Measurements from ENCODE around the gene KRT37. TPM values are rescaled to one million over a fixed set of nuclear protein-coding genes. Genes with fewer than 3 reads are reported as not detected.
A peak's percentile ranks its signal among the peaks of the same experiment; 100 is the strongest.

The KRT37 gene
- polyA plus RNA-seq, 3 donors = not detected

DNA sequence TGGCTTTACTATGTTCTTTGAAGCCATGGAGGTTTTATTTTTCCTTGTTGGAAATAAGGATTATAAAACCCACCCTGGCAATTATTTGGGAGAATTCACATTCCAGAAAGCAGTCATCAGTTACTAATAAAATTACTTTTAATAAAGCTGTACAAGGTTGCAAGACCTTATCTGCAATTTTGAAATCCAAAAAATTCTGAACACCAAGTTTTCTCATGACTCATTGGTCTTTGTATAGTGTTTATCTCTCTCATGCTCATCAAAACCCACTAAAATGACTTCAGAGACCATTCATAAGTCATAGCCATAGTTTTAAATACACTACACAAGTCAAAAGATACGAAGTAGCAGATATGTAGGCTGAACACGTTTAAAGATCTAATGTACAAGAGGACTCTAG lies 22.4 kb upstream of the KRT37 start:
- no peaks in the 10 kb centered on the region for H3K4me1 Mint-ChIP-seq
- H3K27me3 Mint-ChIP-seq (ENCODE audit: low read depth in 3 of 3) = peaks cover 7 to 22% (median 13%) of the 10 kb centered on the region in 3 donors
- Histone ChIP-seq H3K27ac (ENCODE audit: low read depth in 1 of 2, low read length in 2 of 2) (no peak overlapping the region), H3K9ac (ENCODE audit: insufficient read depth, low read length, poor library complexity, severe bottlenecking) (no peak overlapping the region), H3K4me1 (ENCODE audit: control insufficient read depth in 1 of 2, insufficient read depth in 2 of 2, low read length in 2 of 2) (no peaks in the 10 kb centered on the region), H2AFZ (ENCODE audit: insufficient read depth, low read depth, low read length, poor library complexity, severe bottlenecking) (no peak overlapping the region), H3K27me3 (ENCODE audit: control insufficient read depth in 2 of 2, insufficient read depth in 2 of 2, low read length in 2 of 2) (peaks cover 2 to 3% of the 10 kb centered on the region in 2 donors), H3K4me3 (replicated peaks in 1 of 3; ENCODE audit: low read depth in 2 of 3, low read length in 3 of 3) (no peak overlapping the region), H3K9me3 (replicated peaks in 1 of 2; ENCODE audit: control insufficient read depth in 1 of 2, insufficient read depth in 1 of 2, low read length in 2 of 2) (no peaks in the 10 kb centered on the region), H3K79me2 (ENCODE audit: insufficient read depth, low read length) (no peaks in the 10 kb centered on the region), H4K20me1 (ENCODE audit: insufficient read depth, low read length) (no peaks in the 10 kb centered on the region), H3K36me3 (replicated peaks in 1 of 2; ENCODE audit: control insufficient read depth in 1 of 2, insufficient read depth in 2 of 2, low read length in 2 of 2) (no peaks in the 10 kb centered on the region), H3K4me2 (replicated peaks; ENCODE audit: extremely low read depth, low read length, poor library complexity, severe bottlenecking) (no peak overlapping the region)
- H3K9me3 Mint-ChIP-seq = peaks cover 0 to 4% (median 0%) of the 10 kb centered on the region in 7 donors
- no peaks in the 10 kb centered on the region for H3K36me3 Mint-ChIP-seq
- WGBS (ENCODE audit: insufficient coverage) = no CpG with 5 or more reads among the region's 2 CpGs
- no peak overlapping the region for H3K27ac Mint-ChIP-seq
- intact Hi-C loops (cut with micrococcal nuclease) = no loop called here
- no peak overlapping the region for H3K4me3 Mint-ChIP-seq
- no peak for DNase-seq
- TF ChIP-seq, protein P1, sequence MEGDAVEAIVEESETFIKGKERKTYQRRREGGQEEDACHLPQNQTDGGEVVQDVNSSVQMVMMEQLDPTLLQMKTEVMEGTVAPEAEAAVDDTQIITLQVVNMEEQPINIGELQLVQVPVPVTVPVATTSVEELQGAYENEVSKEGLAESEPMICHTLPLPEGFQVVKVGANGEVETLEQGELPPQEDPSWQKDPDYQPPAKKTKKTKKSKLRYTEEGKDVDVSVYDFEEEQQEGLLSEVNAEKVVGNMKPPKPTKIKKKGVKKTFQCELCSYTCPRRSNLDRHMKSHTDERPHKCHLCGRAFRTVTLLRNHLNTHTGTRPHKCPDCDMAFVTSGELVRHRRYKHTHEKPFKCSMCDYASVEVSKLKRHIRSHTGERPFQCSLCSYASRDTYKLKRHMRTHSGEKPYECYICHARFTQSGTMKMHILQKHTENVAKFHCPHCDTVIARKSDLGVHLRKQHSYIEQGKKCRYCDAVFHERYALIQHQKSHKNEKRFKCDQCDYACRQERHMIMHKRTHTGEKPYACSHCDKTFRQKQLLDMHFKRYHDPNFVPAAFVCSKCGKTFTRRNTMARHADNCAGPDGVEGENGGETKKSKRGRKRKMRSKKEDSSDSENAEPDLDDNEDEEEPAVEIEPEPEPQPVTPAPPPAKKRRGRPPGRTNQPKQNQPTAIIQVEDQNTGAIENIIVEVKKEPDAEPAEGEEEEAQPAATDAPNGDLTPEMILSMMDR (IDR thresholded peaks at IDR 0.05) = no peak

DNA sequence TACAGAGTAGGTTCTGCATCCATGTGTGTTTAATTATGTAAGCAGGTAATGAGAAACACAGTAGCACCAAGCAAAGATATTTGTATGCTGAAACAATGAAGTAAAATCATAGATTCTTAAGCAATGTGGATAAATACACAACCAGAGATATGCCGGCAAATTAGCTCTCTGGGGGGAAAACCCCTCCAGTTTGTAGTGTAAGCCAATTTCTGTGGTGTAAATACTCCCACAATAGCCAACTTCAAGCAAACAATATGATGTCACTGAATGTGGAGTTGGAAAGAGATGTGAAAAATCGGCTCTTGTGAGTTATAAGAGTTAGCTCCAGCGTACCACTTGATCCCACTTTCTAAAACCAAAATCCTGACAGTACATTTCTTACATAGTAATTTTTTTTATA lies 20.3 kb upstream of the KRT37 start:
- H3K4me3 Mint-ChIP-seq = no peak overlapping the region
- no peak overlapping the region for H3K9ac ChIP-seq (ENCODE audit: insufficient read depth, low read length, poor library complexity, severe bottlenecking)
- H3K9me3 ChIP-seq (replicated peaks in 1 of 2; ENCODE audit: control insufficient read depth in 1 of 2, insufficient read depth in 1 of 2, low read length in 2 of 2) = no peaks in the 10 kb centered on the region
- no peak overlapping the region for H3K4me2 ChIP-seq (replicated peaks; ENCODE audit: extremely low read depth, low read length, poor library complexity, severe bottlenecking)
- no peaks in the 10 kb centered on the region for H3K36me3 Mint-ChIP-seq
- H4K20me1 ChIP-seq (ENCODE audit: insufficient read depth, low read length) = no peaks in the 10 kb centered on the region
- H3K27ac Mint-ChIP-seq = peak overlapping the region in 1 of 7 donors; percentile 3
- peaks cover 0 to 3% (median 0%) of the 10 kb centered on the region in 7 donors for H3K9me3 Mint-ChIP-seq
- TF ChIP-seq, protein P1 (IDR thresholded peaks at IDR 0.05) = no peak
- no peaks in the 10 kb centered on the region for H3K4me1 Mint-ChIP-seq
- no peaks in the 10 kb centered on the region for H3K79me2 ChIP-seq (ENCODE audit: insufficient read depth, low read length)
- intact Hi-C loops (cut with micrococcal nuclease) = no loop called here
- H3K4me3 ChIP-seq (replicated peaks in 1 of 3; ENCODE audit: low read depth in 2 of 3, low read length in 3 of 3) = no peak overlapping the region
- H3K4me1 ChIP-seq (ENCODE audit: control insufficient read depth in 1 of 2, insufficient read depth in 2 of 2, low read length in 2 of 2) = no peaks in the 10 kb centered on the region
- no CpG with 5 or more reads among the region's 3 CpGs for WGBS (ENCODE audit: insufficient coverage)
- H3K36me3 ChIP-seq (replicated peaks in 1 of 2; ENCODE audit: control insufficient read depth in 1 of 2, insufficient read depth in 2 of 2, low read length in 2 of 2) = no peaks in the 10 kb centered on the region
- H3K27me3 ChIP-seq (ENCODE audit: control insufficient read depth in 2 of 2, insufficient read depth in 2 of 2, low read length in 2 of 2) = peaks cover 2 to 3% of the 10 kb centered on the region in 2 donors
- no peak overlapping the region for H2AFZ ChIP-seq (ENCODE audit: insufficient read depth, low read depth, low read length, poor library complexity, severe bottlenecking)
- peaks cover 7 to 24% (median 12%) of the 10 kb centered on the region in 3 donors for H3K27me3 Mint-ChIP-seq (ENCODE audit: low read depth in 3 of 3)
- no peak overlapping the region for H3K27ac ChIP-seq (ENCODE audit: low read depth in 1 of 2, low read length in 2 of 2)
- DNase-seq = no peak
